ENCODE data around the gene ITSN2.
"Not testable (repeated sequence)": the region's sequence is repeated elsewhere in the genome, so short reads cannot be mapped to it uniquely, and the experiment has no call there.

Gene ITSN2

DNA sequence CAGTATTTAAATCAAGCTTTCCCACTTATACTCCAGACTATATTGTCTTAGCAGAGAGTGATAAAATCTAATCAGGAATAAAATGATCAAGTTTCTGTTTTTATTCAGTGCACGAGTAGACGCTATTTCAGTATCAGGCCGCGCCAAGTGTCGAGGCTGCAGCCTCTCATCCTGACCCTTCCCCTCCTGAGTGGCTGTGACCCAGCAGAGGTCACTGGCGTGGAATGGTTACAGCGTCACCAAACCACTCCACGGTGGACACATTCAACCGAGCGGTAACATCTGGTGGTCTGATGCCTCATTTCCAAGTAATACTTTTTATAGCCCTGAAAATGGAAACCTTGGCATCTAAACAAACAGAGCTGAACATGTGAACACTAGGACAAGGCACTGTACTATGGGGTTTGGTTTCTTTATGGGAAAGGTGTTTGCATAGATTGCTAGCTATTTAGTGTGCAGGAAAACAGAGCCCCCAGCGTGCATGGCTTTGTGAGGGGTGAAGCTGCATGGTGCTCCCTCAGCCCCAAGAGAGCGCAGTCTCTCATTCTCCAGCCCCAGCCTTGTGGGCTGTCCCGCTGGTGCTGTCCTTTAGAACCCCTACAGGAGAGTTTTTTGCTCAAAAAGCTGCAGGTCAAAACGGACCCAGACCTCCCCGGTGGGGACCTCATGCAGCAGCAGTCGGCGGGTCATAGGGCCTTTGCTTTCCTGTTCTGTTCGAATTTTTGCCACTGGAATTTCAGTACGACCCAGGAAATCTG, 157.1 kb downstream of the ITSN2 start:
- no peak overlapping the region for H3K4me3 ChIP-seq (ENCODE audit: low read depth, low read length)
- DNase-seq (ENCODE audit: low read depth), result no peak

- no peak for DNase-seq (ENCODE audit: low read depth)
- H3K4me3 ChIP-seq (ENCODE audit: low read depth, low read length), result no peak overlapping the region
These were observed 159.5 kb downstream of the ITSN2 start for GRCh38 chr2:24200799-24201198.

DNA sequence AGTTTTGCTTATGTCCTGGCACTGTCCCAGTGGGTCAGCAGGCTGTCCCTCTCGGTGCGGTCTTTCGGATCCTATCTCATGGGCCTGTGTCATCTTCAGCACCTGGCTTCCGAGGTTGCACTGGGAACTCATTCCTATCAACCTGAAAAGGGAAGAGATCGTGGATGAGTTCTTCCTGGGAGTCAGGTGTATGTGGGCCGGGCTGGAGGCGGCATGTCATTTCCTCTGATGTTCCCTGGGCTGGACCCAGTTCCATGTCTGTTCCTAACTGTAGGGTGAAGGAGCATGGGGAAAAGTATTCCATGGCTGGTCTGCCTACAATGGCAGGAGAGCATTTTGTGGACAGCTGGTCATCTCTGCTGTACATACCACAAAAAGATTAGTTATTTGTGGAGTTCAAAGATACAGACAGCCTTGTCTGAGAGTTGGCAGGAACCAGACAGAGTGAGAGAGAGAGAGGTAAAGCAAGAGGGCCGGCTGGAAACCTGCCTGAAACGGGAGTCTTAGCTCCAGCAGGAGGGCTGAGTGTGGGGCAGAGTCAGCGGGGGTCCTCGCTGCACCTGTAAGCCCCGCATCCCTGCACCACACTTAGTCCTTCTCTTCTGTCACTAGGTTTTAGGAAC, 160.3 kb downstream of the ITSN2 start:
- DNase-seq (ENCODE audit: low read depth), result no peak
- H3K4me3 ChIP-seq (ENCODE audit: low read depth, low read length), result no peak overlapping the region

GRCh38 chr2:24197213-24197612, 163.1 kb downstream of the ITSN2 start:
- DNase-seq (ENCODE audit: low read depth); H3K4me3 ChIP-seq (ENCODE audit: low read depth, low read length): not testable (repeated sequence)

GRCh38 chr2:24191848-24192247, 168.5 kb downstream of the ITSN2 start:
- DNase-seq (ENCODE audit: low read depth), result no peak
- H3K4me3 ChIP-seq (ENCODE audit: low read depth, low read length), result no peak overlapping the region

- no peak for DNase-seq (ENCODE audit: low read depth)
- no peak overlapping the region for H3K4me3 ChIP-seq (ENCODE audit: low read depth, low read length)
These were observed 169.2 kb downstream of the ITSN2 start for GRCh38 chr2:24191156-24191555.

- H3K4me3 ChIP-seq (ENCODE audit: low read depth, low read length), result no peak overlapping the region
- DNase-seq (ENCODE audit: low read depth), result no peak
These were observed 169.8 kb downstream of the ITSN2 start for GRCh38 chr2:24190503-24190902.

GRCh38 chr2:24189551-24189950, 170.8 kb downstream of the ITSN2 start:
- no peak for DNase-seq (ENCODE audit: low read depth)
- no peak overlapping the region for H3K4me3 ChIP-seq (ENCODE audit: low read depth, low read length)

- DNase-seq (ENCODE audit: low read depth), result no peak
These were observed 176.8 kb downstream of the ITSN2 start for GRCh38 chr2:24183366-24184069.

GRCh38 chr2:24182507-24182906, 177.8 kb downstream of the ITSN2 start:
- DNase-seq (ENCODE audit: low read depth), result no peak
- H3K4me3 ChIP-seq (ENCODE audit: low read depth, low read length), result no peak overlapping the region

More at GRCh38 chr2:24183366-24184069, 176.8 kb downstream of the ITSN2 start:
- no peak overlapping the region for H3K4me3 ChIP-seq (ENCODE audit: low read depth, low read length)

- no peak overlapping the region for H3K4me3 ChIP-seq (ENCODE audit: low read depth, low read length)
- no peak for DNase-seq (ENCODE audit: low read depth)
These were observed 178.5 kb downstream of the ITSN2 start for GRCh38 chr2:24181849-24182248.

- no peak for DNase-seq (ENCODE audit: low read depth)
- no peak overlapping the region for H3K4me3 ChIP-seq (ENCODE audit: low read depth, low read length)
These were observed 180.7 kb downstream of the ITSN2 start for GRCh38 chr2:24179683-24180082.

- no peak for DNase-seq (ENCODE audit: low read depth)
- no peak overlapping the region for H3K4me3 ChIP-seq (ENCODE audit: low read depth, low read length)
These were observed 184.0 kb downstream of the ITSN2 start for GRCh38 chr2:24176326-24176725.

- no peak for DNase-seq (ENCODE audit: low read depth)
- no peak overlapping the region for H3K4me3 ChIP-seq (ENCODE audit: low read depth, low read length)
These were observed 184.6 kb downstream of the ITSN2 start for GRCh38 chr2:24175631-24176187.

DNA sequence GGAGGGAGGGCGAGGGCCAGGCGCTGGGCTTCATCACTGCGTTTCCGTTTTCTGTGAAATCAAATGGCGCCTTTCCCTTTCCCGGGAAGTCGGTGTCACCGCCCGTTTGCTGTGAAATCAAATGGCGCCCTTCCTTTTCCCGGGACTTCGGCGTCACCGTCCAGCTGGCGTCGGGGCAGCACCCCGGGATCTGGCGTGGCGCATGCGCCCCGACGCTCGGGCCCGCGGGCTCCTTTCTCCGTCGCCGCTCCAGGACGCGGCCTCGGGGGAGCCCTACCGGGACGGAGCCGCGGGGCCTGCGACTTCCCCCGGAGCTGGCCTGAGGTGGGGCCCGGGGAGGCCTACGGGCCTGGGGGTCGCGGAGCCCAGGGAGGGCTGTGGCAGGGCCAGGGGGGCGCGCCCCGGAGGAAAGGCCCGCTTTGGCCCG, 185.5 kb downstream of the ITSN2 start, which contains the start of gene FAM228A:
FAM228A (plus strand) TSS at position 203 of the 427 bp plus-strand sequence. CDS start 428 bp downstream, outside the sequence.
- no peak for DNase-seq (ENCODE audit: low read depth)
- no peak within 1 kb of the TSS for H3K4me3 ChIP-seq (ENCODE audit: low read depth, low read length)

DNA sequence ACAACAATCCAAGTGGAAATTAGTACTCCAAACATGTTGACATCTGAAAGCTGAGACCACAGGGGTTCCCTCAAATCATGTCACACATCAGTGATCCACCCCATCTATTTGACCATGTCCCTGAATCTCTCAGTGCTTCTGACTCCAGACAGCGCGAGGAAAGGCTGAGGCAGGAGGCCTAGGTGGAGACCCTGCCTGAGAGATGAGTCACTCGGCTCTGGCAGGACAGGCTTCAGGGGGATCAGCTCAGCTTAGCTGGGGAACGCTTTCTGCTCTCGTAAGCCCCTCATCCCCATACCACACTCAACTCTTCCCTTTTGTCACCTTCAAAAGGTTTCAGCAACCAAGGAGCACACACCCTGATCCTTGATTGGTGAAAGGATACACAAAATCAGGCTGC, 191.3 kb downstream of the ITSN2 start:
- H3K4me3 ChIP-seq (ENCODE audit: low read depth, low read length), result no peak overlapping the region
- DNase-seq (ENCODE audit: low read depth), result no peak

DNA sequence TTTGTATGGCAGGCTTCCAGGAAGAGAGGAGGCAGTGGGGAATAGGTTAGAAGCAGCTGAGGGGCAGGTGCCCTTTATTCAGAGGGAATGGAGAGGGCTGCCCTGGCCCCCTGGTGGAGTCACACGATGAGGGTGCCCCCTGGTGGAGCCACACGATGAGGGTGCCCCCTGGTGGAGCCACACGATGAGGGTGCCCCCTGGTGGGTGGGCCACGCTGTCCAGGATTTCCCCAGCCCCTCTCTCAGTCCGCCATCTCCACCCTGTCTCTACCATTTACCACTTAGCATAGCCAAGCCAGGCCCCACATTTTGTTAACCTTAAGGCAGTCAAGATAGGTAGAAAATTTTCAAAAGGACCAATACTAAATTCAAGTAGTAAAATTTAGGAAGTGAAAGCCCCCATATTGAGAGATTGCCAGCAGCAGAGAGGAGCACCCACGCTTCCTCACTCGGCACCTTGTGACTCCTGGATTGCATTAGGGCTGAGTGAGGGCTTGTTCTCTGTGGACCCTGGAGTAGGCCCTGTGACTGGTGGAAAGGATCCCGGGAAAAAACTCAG, 195.8 kb downstream of the ITSN2 start:
- no peak for DNase-seq (ENCODE audit: low read depth)
- H3K4me3 ChIP-seq (ENCODE audit: low read depth, low read length), result no peak overlapping the region

GRCh38 chr2:24163601-24164000, 196.7 kb downstream of the ITSN2 start:
- DNase-seq (ENCODE audit: low read depth), result no peak
- H3K4me3 ChIP-seq (ENCODE audit: low read depth, low read length), result no peak overlapping the region

GRCh38 chr2:24163186-24163585, 197.2 kb downstream of the ITSN2 start:
- DNase-seq (ENCODE audit: low read depth), result no peak
- no peak overlapping the region for H3K4me3 ChIP-seq (ENCODE audit: low read depth, low read length)

DNA sequence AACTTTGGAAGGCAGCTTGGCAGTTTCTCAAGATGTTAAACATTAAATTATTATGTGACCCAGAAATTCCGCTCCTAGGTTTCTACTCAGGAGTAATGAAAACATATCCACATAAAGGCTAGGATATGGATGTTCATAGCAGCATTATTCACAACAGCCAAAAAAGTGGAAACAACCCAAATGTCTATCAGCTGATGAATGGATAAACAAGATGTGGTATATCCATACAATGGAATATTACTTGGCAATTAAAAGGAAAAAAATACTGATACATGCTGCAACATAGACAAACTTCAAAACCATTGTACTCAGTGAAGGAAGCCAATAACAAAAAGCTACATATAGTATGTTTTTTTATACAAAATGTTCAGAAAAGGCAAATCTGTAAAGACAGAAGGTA, 197.8 kb downstream of the ITSN2 start:
- no peak for DNase-seq (ENCODE audit: low read depth)
- H3K4me3 ChIP-seq (ENCODE audit: low read depth, low read length), result no peak overlapping the region

Data from skeletal muscle cell (primary cell).